ENCODE results near the gene MCC.
"Not testable (repeated sequence)": the region's sequence is repeated elsewhere in the genome, so short reads cannot be mapped to it uniquely, and the experiment has no call there.

The MCC gene

GRCh38 chr5:113421693-113422092 lies 66.6 kb downstream of the MCC start:
- DNase-seq = no peak

- DNase-seq = no peak
These were observed 82.7 kb downstream of the MCC start for GRCh38 chr5:113405530-113405929.

- DNase-seq = no peak
These were observed 84.0 kb downstream of the MCC start for GRCh38 chr5:113404269-113404668.

- DNase-seq = not testable (repeated sequence)
These were observed 90.3 kb downstream of the MCC start for GRCh38 chr5:113397986-113398385.

- DNase-seq = no peak
These were observed 91.2 kb downstream of the MCC start for GRCh38 chr5:113397046-113397445.

GRCh38 chr5:113394658-113395057 lies 93.6 kb downstream of the MCC start:
- no peak for DNase-seq

GRCh38 chr5:113390224-113390623 lies 98.0 kb downstream of the MCC start:
- no peak for DNase-seq

GRCh38 chr5:113389116-113389515 lies 99.1 kb downstream of the MCC start:
- no peak for DNase-seq

GRCh38 chr5:113387844-113388243 lies 100.4 kb downstream of the MCC start:
- no peak for DNase-seq

GRCh38 chr5:113384782-113385285 lies 103.4 kb downstream of the MCC start:
- peak; percentile 17 to 63 (median 44) for DNase-seq

- peak in 3 of 4 experiments; percentile 49 to 61 (median 52) for DNase-seq
These were observed 105.5 kb downstream of the MCC start for GRCh38 chr5:113382731-113383130.

- no peak for DNase-seq
These were observed 106.5 kb downstream of the MCC start for GRCh38 chr5:113381791-113382190.

- peak; percentile 64 to 81 (median 68) for DNase-seq
These were observed 107.4 kb downstream of the MCC start for GRCh38 chr5:113380807-113381326.

- DNase-seq = no peak
These were observed 108.1 kb downstream of the MCC start for GRCh38 chr5:113379936-113380806.

GRCh38 chr5:113378959-113379541 lies 109.2 kb downstream of the MCC start:
- DNase-seq = peak; percentile 76 to 79 (median 76)

GRCh38 chr5:113378514-113378913 lies 109.7 kb downstream of the MCC start:
- DNase-seq = no peak

GRCh38 chr5:113378081-113378480 lies 110.2 kb downstream of the MCC start:
- DNase-seq = peak in 3 of 4 experiments; percentile 32 to 68 (median 54)

GRCh38 chr5:113376640-113377039 lies 111.6 kb downstream of the MCC start:
- no peak for DNase-seq

GRCh38 chr5:113375480-113376060 lies 112.7 kb downstream of the MCC start:
- no peak for DNase-seq

- DNase-seq = peak; percentile 17 to 67 (median 49)
These were observed 114.8 kb downstream of the MCC start for GRCh38 chr5:113373426-113373825.

GRCh38 chr5:113371721-113372196 lies 116.5 kb downstream of the MCC start:
- no peak for DNase-seq

- no peak for DNase-seq
These were observed 120.7 kb downstream of the MCC start for GRCh38 chr5:113367586-113367985.

- no peak for DNase-seq
These were observed 123.8 kb downstream of the MCC start for GRCh38 chr5:113364466-113364865.
